ENCODE results near the gene GFM2. TPM values are rescaled to one million over a fixed set of nuclear protein-coding genes. Genes with fewer than 3 reads are reported as not detected.

GFM2 gene
- total and polyA plus RNA-seq, 2 of the 13 experiments (the other 11 are each of a cell fraction or from before 2014, with no cell fraction given): 22.0 to 41.6 TPM

- Histone ChIP-seq H3K9ac (ENCODE audit: insufficient read depth, low read depth, low read length) (no peak overlapping the region), H3K27ac (ENCODE audit: extremely low read length, insufficient read depth, low read length) (no peak overlapping the region), H3K4me1 (ENCODE audit: insufficient read depth, low read length) (peaks cover 24% of the 10 kb centered on the region), H4K20me1 (ENCODE audit: insufficient read depth, low read length) (no peaks in the 10 kb centered on the region), H3K36me3 (replicated peaks in 1 of 2; ENCODE audit: control insufficient read depth in 1 of 2, insufficient read depth in 2 of 2, low read length in 2 of 2) (peaks cover 4 to 22% of the 10 kb centered on the region in 2 experiments; a peak in 4 of 5 replicates), H3K79me2 (ENCODE audit: insufficient read depth, low read length) (peaks cover 42% of the 10 kb centered on the region), H2AFZ (ENCODE audit: low read length) (no peak overlapping the region), H3K27me3 (ENCODE audit: control insufficient read depth in 1 of 2, insufficient read depth in 2 of 2, low read length in 2 of 2) (no peaks in the 10 kb centered on the region; a peak in 1 of 5 replicates), H3K9me3 (ENCODE audit: low read length) (no peaks in the 10 kb centered on the region), H3K4me3 (replicated peaks in 1 of 3; ENCODE audit: insufficient read depth in 1 of 3, low read depth in 2 of 3, low read length in 3 of 3) (no peak overlapping the region), H3K4me2 (ENCODE audit: low read depth, low read length) (no peak overlapping the region)
- TF ChIP-seq ZNF225 (CRISPR knock-in tag; IDR thresholded peaks at IDR 0.05) (no peak), XBP1 (CRISPR knock-in tag; IDR thresholded peaks at IDR 0.05) (no peak), SOX6 (IDR thresholded peaks at IDR 0.05) (no peak), SOX6 (CRISPR knock-in tag; IDR thresholded peaks at IDR 0.05) (no peak), TEAD2 (CRISPR knock-in tag; IDR thresholded peaks at IDR 0.05) (no peak), CREB1 (IDR thresholded peaks at IDR 0.05) (no peak), CREB1 (CRISPR knock-in tag; IDR thresholded peaks at IDR 0.05) (no peak), ZNF468 (CRISPR knock-in tag; IDR thresholded peaks at IDR 0.05) (no peak), ZNF546 (CRISPR knock-in tag; conservative IDR thresholded peaks at IDR 0.05) (no peak), SETDB1 (CRISPR knock-in tag; IDR thresholded peaks at IDR 0.05; ENCODE audit: borderline replicate concordance) (no peak)
- TF ChIP-seq, protein P1, sequence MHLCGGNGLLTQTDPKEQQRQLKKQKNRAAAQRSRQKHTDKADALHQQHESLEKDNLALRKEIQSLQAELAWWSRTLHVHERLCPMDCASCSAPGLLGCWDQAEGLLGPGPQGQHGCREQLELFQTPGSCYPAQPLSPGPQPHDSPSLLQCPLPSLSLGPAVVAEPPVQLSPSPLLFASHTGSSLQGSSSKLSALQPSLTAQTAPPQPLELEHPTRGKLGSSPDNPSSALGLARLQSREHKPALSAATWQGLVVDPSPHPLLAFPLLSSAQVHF (CRISPR knock-in tag; IDR thresholded peaks at IDR 0.05): no peak
- ATAC-seq: no peak
- no peak for DNase-seq (ENCODE audit: low spot score)
- BruUV-seq (replicated peaks): no TSS peak
- in situ Hi-C loops (cut with HindIII; ENCODE audit: extremely low pct_ligation_motif_present, low pct_unique_long_range_greater_than_20kb): no loop called here
- no peak for FAIRE-seq
- intact Hi-C loops (cut with micrococcal nuclease; ENCODE audit: unreplicated experiment): no loop called here
- POLR2A ChIA-PET: no interaction called here
- CTCF ChIA-PET (ENCODE audit: low intra/inter-chr PET ratio, low total read pairs): no interaction called here
Measured at GRCh38 chr5:74763504-74763903, 3.4 kb downstream of the GFM2 start.

GRCh38 chr5:74762599-74762998 lies 4.3 kb downstream of the GFM2 start:
- Histone ChIP-seq H3K36me3 (replicated peaks in 1 of 2; ENCODE audit: control insufficient read depth in 1 of 2, insufficient read depth in 2 of 2, low read length in 2 of 2) (peaks cover 4 to 31% of the 10 kb centered on the region in 2 experiments), H3K4me3 (replicated peaks in 1 of 3; ENCODE audit: insufficient read depth in 1 of 3, low read depth in 2 of 3, low read length in 3 of 3) (no peak overlapping the region), H3K79me2 (ENCODE audit: insufficient read depth, low read length) (peaks cover 33% of the 10 kb centered on the region), H3K9me3 (ENCODE audit: low read length) (no peaks in the 10 kb centered on the region), H3K9ac (ENCODE audit: insufficient read depth, low read depth, low read length) (no peak overlapping the region), H3K27me3 (ENCODE audit: control insufficient read depth in 1 of 2, insufficient read depth in 2 of 2, low read length in 2 of 2) (no peaks in the 10 kb centered on the region; a peak in 1 of 5 replicates), H3K27ac (ENCODE audit: extremely low read length, insufficient read depth, low read length) (no peak overlapping the region), H2AFZ (ENCODE audit: low read length) (no peak overlapping the region), H4K20me1 (ENCODE audit: insufficient read depth, low read length) (no peaks in the 10 kb centered on the region), H3K4me2 (ENCODE audit: low read depth, low read length) (no peak overlapping the region), H3K4me1 (ENCODE audit: insufficient read depth, low read length) (peaks cover 17% of the 10 kb centered on the region)
- ATAC-seq: no peak
- ChIA-PET CTCF (ENCODE audit: low intra/inter-chr PET ratio, low total read pairs) (no interaction called here), POLR2A (no interaction called here)
- intact Hi-C loops (cut with micrococcal nuclease; ENCODE audit: unreplicated experiment): no loop called here
- FAIRE-seq: no peak
- BruUV-seq (replicated peaks): no TSS peak
- WGBS (ENCODE audit: low lambda C conversion rate): 98% methylated on average over 2 of the region's 2 CpGs
- in situ Hi-C loops (cut with HindIII; ENCODE audit: extremely low pct_ligation_motif_present, low pct_unique_long_range_greater_than_20kb): no loop called here
- DNase-seq (ENCODE audit: low spot score): peak; percentile 22
- TF ChIP-seq ZMAT3 (CRISPR knock-in tag; conservative IDR thresholded peaks at IDR 0.05) (no peak), ARNTL (CRISPR knock-in tag; IDR thresholded peaks at IDR 0.05) (no peak), ZNF569 (CRISPR knock-in tag; IDR thresholded peaks at IDR 0.05; ENCODE audit: borderline replicate concordance) (no peak), FOSL2 (CRISPR knock-in tag; IDR thresholded peaks at IDR 0.05) (peak; percentile 81), ZBTB20 (CRISPR knock-in tag; IDR thresholded peaks at IDR 0.05; ENCODE audit: borderline replicate concordance, low read depth) (no peak), SAFB2 (CRISPR knock-in tag; IDR thresholded peaks at IDR 0.05; ENCODE audit: borderline replicate concordance, low read depth) (no peak), FOXJ3 (CRISPR knock-in tag; IDR thresholded peaks at IDR 0.05; ENCODE audit: borderline replicate concordance) (no peak)
- TF ChIP-seq, protein P2, sequence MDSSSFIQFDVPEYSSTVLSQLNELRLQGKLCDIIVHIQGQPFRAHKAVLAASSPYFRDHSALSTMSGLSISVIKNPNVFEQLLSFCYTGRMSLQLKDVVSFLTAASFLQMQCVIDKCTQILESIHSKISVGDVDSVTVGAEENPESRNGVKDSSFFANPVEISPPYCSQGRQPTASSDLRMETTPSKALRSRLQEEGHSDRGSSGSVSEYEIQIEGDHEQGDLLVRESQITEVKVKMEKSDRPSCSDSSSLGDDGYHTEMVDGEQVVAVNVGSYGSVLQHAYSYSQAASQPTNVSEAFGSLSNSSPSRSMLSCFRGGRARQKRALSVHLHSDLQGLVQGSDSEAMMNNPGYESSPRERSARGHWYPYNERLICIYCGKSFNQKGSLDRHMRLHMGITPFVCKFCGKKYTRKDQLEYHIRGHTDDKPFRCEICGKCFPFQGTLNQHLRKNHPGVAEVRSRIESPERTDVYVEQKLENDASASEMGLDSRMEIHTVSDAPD (CRISPR knock-in tag; IDR thresholded peaks at IDR 0.05): no peak
